Activated T-helper 2 cell treated with anti-CD3 and anti-CD28 coated beads, Interferon-gamma antibody, Interleukin-2, Interleukin-4, amounts not matched to agents 10 μg/mL and 5 μg/mL and 100 μg/mL, durations not matched to agents 14 hours and 24 hours and 36 hours (primary cell): Measurements from ENCODE around the gene SEMA6B. TPM values are rescaled to one million over a fixed set of nuclear protein-coding genes. Genes with fewer than 3 reads are reported as not detected.
"Not testable (repeated sequence)": the region's sequence is repeated elsewhere in the genome, so short reads cannot be mapped to it uniquely, and the experiment has no call there.

Experiments
- DNase-seq: peaks from one replicate; pipeline ENCODE4 v3.0.0; 2021; ENCODE audit warnings: low spot score
- H3K27ac Mint-ChIP-seq: one replicate; pipeline ENCODE4 v1.8.0; 2021; ENCODE audit warnings: mixed read lengths
- H3K27me3 Mint-ChIP-seq: one replicate; pipeline ENCODE4 v1.8.0; 2021; ENCODE audit warnings: low read depth, mixed read lengths
- H3K36me3 Mint-ChIP-seq: one replicate; pipeline ENCODE4 v1.8.0; 2021; ENCODE audit warnings: low read depth, mixed read lengths
- H3K4me1 Mint-ChIP-seq: one replicate; pipeline ENCODE4 v1.8.0; 2021; ENCODE audit warnings: low read depth, mixed read lengths
- H3K4me3 Mint-ChIP-seq: one replicate; pipeline ENCODE4 v1.8.0; 2021; ENCODE audit warnings: low read depth, mild to moderate bottlenecking, moderate library complexity, mixed read lengths
- H3K9me3 Mint-ChIP-seq: one replicate; pipeline ENCODE4 v1.8.0; 2021; ENCODE audit warnings: mixed read lengths
- intact Hi-C: fragments of 100-400 bp; cut with micrococcal nuclease; formaldehyde crosslinking; loops from one replicate; pipeline ENCODE4 v1.15.1; 2023
- total RNA-seq: library from RNA; stranded (reverse); gene quantifications from 2 replicates; pipeline ENCODE4 v1.2.3, GENCODE V29; 2022

SEMA6B gene
- total RNA-seq, 1 donor from 2014 or later = not detected

DNA sequence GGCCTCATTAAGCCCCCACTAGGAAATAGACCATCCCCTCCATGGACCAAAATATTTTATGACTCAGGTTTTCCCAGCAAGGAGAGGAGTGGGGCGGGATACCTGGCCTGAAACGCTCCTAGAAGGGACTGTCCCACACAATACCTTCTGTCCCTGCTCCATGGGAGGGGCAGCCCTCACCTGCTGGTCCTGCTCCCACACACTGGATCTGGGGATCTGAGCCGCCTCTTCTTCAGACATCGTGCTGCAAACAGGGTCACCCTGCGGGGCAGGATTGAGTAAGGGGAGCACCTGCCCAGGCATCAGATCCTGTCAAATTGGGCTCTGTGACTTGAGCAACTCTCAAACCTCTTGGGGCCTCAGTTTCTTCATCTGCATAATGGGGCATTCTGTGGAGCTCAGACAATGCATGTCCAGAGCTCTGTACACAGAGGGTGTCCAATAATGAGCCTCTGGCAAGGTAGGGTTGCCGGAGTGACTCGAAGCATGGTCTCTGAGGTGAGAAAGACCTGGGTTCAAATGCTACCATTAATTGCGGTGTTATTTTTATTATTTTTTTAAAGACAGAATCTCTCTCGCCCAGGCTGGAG lies 25.6 kb downstream of the SEMA6B start:
- no peaks in the 10 kb centered on the region for H3K9me3 Mint-ChIP-seq
- no peaks in the 10 kb centered on the region for H3K36me3 Mint-ChIP-seq
- DNase-seq = no peak
- no peak overlapping the region for H3K4me3 Mint-ChIP-seq
- H3K27me3 Mint-ChIP-seq = peaks cover 11% of the 10 kb centered on the region
- H3K4me1 Mint-ChIP-seq = peaks cover 2% of the 10 kb centered on the region
- H3K27ac Mint-ChIP-seq = no peak overlapping the region
- intact Hi-C loops = no loop called here

DNA sequence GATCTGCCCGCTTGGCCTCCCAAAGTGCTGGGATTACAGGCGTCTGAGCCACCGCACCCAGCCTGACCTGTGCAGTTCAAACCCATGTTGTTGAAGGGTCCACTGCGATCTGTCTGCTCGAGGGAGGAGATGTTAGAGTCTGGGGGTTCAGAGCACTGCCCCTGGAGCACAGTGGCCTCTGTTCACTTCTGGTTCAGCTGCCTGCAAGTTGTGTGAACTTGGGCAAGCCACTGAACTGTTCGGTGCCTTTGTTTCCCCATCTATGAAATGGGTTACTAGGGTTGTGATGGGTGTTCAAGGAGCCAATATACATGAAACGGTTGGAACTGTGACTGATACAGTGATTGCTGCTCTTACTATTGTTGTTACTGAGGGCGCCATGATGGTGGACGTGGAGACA lies 26.1 kb downstream of the SEMA6B start:
- no peak for DNase-seq
- Mint-ChIP-seq H3K27me3 (peaks cover 11% of the 10 kb centered on the region), H3K27ac (no peak overlapping the region), H3K36me3 (no peaks in the 10 kb centered on the region), H3K4me1 (peaks cover 2% of the 10 kb centered on the region), H3K4me3 (no peak overlapping the region), H3K9me3 (no peaks in the 10 kb centered on the region)
- intact Hi-C loops = no loop called here

DNA sequence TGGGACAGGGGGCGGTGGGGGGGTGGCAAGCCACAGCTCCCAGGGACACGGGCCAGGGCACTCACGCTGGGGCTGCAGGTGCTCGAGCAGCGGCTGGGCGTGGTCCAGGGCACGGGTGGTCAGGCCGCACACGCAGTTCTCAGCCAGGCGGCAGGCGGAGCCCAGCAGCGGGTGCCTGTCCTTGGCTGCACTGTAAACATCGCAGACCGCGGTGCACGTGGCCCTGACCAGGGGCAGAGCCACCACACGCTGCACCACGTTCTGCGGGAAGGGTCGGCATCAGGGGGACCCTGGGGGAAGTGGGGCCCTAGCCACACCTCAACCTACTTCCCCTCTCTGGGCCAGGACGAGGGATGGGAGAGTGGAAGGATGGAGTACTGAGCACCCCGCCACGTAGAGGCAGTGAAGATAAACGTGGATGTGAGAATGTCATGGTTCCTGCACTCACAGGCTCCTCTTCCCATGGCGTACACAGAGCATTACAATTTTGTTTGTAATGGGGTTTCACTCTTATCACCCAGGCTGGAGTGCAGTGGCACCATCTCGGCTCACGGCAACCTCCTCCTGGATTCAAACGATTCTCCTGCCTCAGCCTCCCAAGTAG lies 27.8 kb downstream of the SEMA6B start:
- Mint-ChIP-seq H3K4me3 (no peak overlapping the region), H3K36me3 (no peaks in the 10 kb centered on the region), H3K27me3 (peaks cover 11% of the 10 kb centered on the region), H3K4me1 (peaks cover 2% of the 10 kb centered on the region), H3K9me3 (no peaks in the 10 kb centered on the region), H3K27ac (no peak overlapping the region)
- no peak for DNase-seq
- intact Hi-C loops = no loop called here

DNA sequence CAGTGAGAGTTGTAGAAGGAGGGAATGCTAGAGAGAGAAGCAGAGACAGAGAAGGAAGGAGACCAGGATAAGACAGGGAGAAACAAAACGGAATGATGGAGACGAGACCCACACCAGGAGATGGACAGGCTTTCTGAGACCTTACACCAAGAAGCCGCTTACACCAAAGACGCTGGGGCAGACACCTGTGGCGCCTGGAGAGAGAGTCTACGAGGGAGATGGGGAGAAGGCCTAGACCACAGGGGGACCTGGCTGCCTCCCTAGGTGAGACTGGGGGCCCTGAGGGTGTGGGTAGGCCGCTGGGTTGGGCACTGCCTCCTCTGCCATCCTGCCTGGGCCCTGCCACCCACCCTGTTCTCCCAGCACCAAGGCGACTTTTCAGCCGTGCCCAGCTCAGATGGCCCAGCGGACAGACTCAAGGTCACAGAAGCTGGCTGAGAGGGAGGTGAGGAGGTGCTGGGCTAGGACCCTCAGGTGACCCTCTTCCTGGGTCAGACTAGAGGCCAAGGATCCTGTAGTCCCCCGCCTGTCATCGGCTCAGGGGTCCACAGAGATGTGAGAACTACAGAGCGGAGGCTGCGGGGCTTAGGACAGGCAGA lies 29.5 kb downstream of the SEMA6B start:
- H3K9me3 Mint-ChIP-seq = no peaks in the 10 kb centered on the region
- H3K27ac Mint-ChIP-seq = no peak overlapping the region
- DNase-seq = no peak
- intact Hi-C loops = no loop called here
- H3K4me3 Mint-ChIP-seq = no peak overlapping the region
- no peaks in the 10 kb centered on the region for H3K36me3 Mint-ChIP-seq
- no peaks in the 10 kb centered on the region for H3K4me1 Mint-ChIP-seq
- peaks cover 8% of the 10 kb centered on the region for H3K27me3 Mint-ChIP-seq

DNA sequence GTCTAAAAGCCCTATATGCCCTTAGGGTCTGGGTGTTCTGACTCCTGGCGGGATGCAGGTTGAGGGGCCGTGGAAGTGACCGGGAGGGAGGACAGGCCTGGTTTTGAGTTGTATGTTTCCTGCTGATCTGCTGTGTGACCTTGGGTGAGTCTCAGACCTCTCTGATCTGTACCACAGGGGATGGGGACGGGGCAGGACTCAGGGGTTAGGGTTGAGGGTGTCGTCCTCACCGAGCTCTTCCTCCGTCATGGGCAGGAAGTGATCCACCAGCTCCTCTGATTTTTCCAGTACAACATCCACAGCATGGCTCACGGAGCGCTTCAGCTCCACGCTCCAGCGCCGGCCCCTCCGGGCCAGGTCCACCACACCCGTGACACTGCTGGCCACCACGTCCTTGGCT lies 30.6 kb downstream of the SEMA6B start:
- Mint-ChIP-seq H3K27ac (no peak overlapping the region), H3K27me3 (peaks cover 6% of the 10 kb centered on the region), H3K36me3 (no peaks in the 10 kb centered on the region), H3K4me3 (no peak overlapping the region), H3K9me3 (no peaks in the 10 kb centered on the region), H3K4me1 (no peaks in the 10 kb centered on the region)
- intact Hi-C loops = no loop called here
- no peak for DNase-seq

DNA sequence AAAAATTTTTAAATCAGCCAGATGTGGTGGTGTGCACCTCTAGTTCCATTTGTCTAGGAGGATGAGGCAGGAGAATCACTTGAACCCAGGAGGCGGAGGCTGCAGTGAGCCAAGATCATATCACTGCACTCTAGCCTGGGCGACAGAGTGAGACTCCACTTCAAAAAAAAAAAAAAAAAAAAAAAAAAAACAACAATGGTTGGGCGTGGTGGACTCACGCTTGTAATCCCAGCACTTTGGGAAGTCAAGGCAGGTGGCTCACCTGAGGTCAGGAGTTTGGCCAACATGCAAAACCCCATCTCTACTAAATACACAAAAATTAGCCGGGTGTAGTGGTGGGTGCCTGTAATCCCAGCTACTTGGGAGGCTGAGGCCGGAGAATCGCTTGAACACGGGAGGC lies 32.1 kb downstream of the SEMA6B start:
- H3K27ac Mint-ChIP-seq, H3K36me3 Mint-ChIP-seq, H3K27me3 Mint-ChIP-seq, H3K9me3 Mint-ChIP-seq, H3K4me3 Mint-ChIP-seq, intact Hi-C loops, DNase-seq, H3K4me1 Mint-ChIP-seq: not testable (repeated sequence)

DNA sequence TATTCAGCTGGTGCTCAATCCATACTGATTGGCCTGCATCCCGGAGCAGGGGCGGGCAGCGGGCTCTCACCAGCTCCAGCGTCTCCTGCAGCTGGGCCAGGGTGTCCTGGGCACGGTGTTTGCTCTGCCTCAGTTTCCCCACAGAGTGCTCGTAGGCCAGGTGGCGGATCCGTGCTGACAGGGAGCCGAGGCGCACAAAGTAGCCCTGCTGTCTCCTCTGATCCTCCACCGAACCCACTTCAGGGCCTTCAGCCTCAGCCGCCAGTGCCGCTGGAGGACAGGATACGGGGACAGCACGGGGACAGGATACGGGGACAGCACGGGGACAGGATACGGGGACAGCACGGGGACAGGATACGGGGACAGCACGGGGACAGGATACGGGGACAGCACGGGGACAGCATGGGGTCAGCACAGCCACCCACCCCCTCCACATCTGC lies 33.9 kb downstream of the SEMA6B start:
- H3K27me3 Mint-ChIP-seq = peaks cover 1% of the 10 kb centered on the region
- no peaks in the 10 kb centered on the region for H3K4me1 Mint-ChIP-seq
- H3K36me3 Mint-ChIP-seq = no peaks in the 10 kb centered on the region
- DNase-seq = no peak
- H3K9me3 Mint-ChIP-seq = no peaks in the 10 kb centered on the region
- no peak overlapping the region for H3K27ac Mint-ChIP-seq
- intact Hi-C loops = no loop called here
- no peak overlapping the region for H3K4me3 Mint-ChIP-seq

DNA sequence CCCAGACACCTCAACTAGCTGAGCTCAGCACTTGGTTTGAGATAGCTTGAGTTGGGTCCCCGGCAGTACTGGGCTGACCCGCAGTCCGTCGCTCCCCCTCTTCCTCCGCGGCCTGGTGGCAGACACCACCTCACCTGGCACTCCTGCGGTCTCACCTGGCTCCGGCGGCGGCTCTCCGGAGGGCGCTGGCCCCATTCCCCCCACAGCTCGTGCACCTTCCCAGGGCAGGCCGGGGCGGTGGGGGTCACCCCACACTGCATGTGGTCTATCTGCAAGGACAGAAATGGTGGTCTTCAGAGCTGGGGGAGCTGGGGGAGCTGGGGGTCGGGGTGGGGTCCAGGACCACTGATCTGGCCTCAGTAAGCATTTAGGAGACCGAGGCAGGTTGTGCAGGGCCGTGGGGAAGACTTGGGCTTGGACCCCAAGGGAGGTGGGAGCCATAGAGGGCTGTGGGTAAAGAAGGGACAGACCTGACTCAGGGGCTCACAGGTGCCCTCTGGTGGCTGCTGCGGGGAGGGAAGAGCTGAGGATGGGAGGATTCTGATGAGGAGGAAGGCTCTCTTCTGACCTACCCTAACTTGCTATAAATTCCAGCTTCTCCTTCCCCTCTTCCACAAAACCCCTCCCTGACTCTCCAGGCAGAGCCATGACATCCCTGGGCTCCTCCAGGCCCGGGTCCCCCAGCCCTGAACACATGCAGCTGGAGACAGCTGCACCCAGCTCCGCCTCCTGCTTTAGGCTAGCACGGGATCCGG lies 34.5 kb downstream of the SEMA6B start:
- intact Hi-C loops = no loop called here
- peak; percentile 48 for DNase-seq
- Mint-ChIP-seq H3K4me1 (no peaks in the 10 kb centered on the region), H3K9me3 (no peaks in the 10 kb centered on the region), H3K27ac (no peak overlapping the region), H3K4me3 (no peak overlapping the region), H3K36me3 (no peaks in the 10 kb centered on the region), H3K27me3 (no peaks in the 10 kb centered on the region)

DNA sequence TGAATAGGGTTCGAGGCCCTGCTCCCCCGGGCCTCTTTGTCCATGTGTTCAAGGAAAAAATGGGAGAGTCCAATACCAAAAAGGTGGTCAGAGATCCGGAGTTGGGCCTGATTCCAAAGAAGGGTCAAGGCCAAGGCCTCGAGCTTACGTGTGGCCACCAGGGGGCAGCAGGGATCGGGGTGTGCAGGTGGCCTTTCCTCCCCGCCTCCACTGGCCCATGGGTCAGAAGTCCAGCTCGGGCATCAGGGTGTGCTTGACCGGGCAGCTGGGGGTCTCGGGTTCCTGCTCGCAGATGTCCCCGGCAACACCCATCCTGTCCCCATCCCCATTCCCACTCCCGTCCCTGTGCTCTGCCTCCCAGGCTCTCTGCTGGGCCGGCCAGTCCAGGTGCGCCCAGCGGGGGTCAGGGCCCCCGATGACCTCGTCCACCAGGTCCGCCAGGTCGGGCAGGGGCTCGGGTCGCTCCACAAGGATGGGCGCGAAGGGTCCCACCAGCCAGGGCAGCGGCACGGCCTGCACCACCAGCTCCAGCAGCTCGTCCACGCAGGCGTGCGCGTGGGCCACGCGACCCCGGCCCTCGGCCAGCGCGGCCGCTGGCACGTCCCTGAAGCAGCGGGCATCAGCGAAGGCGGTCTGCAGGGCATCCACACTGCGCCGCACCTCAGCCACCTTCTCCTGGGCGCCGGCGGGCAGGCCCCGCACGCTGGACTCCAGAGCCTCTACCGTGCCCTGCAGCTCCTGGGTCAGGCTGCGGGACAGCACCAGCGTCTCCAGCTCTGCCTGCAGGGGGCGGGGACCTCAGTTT lies 36.0 kb downstream of the SEMA6B start:
- intact Hi-C loops = no loop called here
- Mint-ChIP-seq H3K4me3 (no peak overlapping the region), H3K27me3 (no peaks in the 10 kb centered on the region), H3K9me3 (no peaks in the 10 kb centered on the region), H3K36me3 (no peaks in the 10 kb centered on the region), H3K4me1 (no peaks in the 10 kb centered on the region), H3K27ac (no peak overlapping the region)
- DNase-seq = no peak

DNA sequence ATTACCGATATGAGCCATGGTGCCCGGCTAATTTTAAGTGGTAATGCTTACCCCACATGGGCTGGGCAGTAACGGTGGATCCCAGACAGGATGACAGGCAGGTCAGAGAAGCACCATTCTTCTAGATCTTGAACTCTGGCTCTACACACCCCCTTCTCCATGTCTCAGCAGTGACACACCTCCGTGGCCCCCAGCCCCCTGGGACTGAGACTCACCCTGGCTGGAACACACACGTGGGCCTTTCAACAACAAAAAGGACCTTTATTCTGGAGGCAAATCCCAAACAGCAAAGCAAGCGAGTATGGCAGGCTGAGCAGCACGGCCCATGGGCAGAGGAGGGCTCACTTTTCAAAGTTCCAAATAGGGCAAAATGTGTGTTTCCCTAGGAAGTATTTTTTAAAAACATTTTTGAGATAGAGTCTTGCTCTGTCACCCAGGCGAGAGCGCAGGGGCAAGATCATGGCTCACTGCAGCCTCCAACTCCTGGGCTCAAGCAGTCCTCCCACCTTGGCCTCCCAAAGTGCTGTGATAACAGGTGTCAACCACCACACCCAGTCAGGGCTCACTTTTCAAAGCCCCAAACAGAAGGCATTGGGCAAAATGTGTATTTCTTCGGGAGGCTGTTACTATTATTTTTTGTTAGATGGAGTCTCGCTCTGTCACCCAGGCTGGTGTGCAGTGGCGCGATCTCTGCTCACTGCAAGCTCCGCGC lies 37.0 kb downstream of the SEMA6B start:
- Mint-ChIP-seq H3K9me3 (no peaks in the 10 kb centered on the region), H3K4me1 (no peaks in the 10 kb centered on the region), H3K36me3 (no peaks in the 10 kb centered on the region), H3K27ac (no peak overlapping the region), H3K27me3 (no peaks in the 10 kb centered on the region), H3K4me3 (no peak overlapping the region)
- no peak for DNase-seq
- intact Hi-C loops = no loop called here

DNA sequence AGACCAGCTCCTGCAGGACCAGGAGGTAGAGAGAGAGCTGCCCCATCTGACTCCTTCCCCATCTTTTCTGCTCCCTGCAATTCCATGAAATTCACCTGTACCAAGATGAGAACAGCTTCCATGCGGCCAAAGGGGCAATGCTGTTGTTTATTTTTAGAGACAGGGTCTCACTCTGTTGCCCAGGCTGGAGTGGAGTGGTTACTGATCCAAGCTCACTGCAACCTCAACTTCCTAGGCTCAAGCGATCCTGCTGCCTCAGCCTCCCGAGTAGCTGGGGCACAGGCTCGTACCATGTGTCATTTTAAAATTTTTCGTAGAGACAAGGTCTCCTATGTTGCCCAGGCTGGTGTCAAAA lies 37.6 kb downstream of the SEMA6B start:
- H3K36me3 Mint-ChIP-seq = no peaks in the 10 kb centered on the region

DNA sequence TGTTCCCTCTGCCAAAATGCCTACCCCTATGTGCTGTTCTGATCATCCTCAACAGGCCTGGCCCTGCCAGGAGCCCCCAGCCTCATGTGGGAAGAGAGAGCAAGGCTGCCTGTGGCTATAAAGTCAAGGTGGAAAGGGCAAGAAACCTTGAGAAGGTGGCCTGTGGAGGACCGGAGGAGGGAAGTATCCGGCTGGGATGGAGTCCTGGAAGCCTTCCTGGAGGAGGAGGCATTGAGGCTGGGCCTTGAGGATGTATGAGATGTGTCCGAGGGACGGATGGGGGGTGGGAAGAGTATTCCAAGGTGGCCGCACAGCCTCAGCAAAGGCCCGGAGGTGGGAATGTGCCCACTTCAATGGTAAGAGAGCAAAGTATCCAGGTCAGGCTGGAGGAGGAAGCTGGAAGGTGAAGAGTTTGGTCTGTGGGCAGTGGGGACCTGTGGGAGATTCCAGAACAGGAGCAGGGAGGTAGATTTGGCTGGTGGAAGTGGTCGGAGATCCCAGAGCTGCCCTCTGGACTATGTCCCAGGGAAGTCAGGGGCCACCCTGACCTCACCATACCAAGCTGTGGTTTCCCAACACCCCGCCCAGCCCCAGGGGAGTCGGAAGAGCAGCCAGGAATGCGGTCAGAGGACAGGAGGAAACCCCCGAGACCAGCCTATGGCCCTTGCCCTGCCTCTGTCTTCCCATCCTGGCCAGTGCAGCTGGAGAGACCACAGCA lies 38.2 kb downstream of the SEMA6B start:
- no peak for DNase-seq
- Mint-ChIP-seq H3K9me3 (no peaks in the 10 kb centered on the region), H3K4me3 (no peak overlapping the region), H3K27ac (no peak overlapping the region), H3K27me3 (no peaks in the 10 kb centered on the region), H3K4me1 (no peaks in the 10 kb centered on the region), H3K36me3 (no peaks in the 10 kb centered on the region)
- intact Hi-C loops = no loop called here

More for the DNA sequence above, 37.6 kb downstream of the SEMA6B start:
- Mint-ChIP-seq H3K4me1 (no peaks in the 10 kb centered on the region), H3K27ac (no peak overlapping the region), H3K4me3 (no peak overlapping the region), H3K27me3 (no peaks in the 10 kb centered on the region), H3K9me3 (no peaks in the 10 kb centered on the region)
- intact Hi-C loops = no loop called here
- DNase-seq = no peak
